KMS-11 (cell line): ENCODE measurements around the gene TMEM132C.

ENCODE experiments used
- H2AFZ ChIP-seq: fragments of 200-600 bp; sonication (generic); 2 replicates; pipeline ENCODE4 v1.6.1; 2016; ENCODE audit warnings: antibody characterized with exemption, mixed run types, low read depth
- H3K27ac ChIP-seq: fragments of 200-600 bp; sonication (generic); 2 replicates; pipeline ENCODE4 v1.6.1; 2016; ENCODE audit warnings: mild to moderate bottlenecking, mixed run types
- H3K27me3 ChIP-seq: fragments of 200-600 bp; sonication (generic); 2 replicates; pipeline ENCODE4 v1.6.1; 2017; ENCODE audit warnings: mild to moderate bottlenecking, low read depth, mixed run types, moderate library complexity; ENCODE audit not compliant: insufficient read depth
- H3K36me3 ChIP-seq: fragments of 200-600 bp; sonication (generic); 2 replicates; pipeline ENCODE4 v1.6.1; 2017; ENCODE audit warnings: mild to moderate bottlenecking, mixed run types; ENCODE audit not compliant: insufficient read depth
- H3K4me1 ChIP-seq: fragments of 200-600 bp; sonication (generic); 2 replicates; pipeline ENCODE4 v1.6.1; 2016; ENCODE audit warnings: mild to moderate bottlenecking, low read depth, mixed run types; ENCODE audit not compliant: poor library complexity, severe bottlenecking
- H3K4me2 ChIP-seq: fragments of 200-600 bp; sonication (generic); 2 replicates; pipeline ENCODE4 v1.7.0; 2016; ENCODE audit warnings: mild to moderate bottlenecking, mixed run types
- H3K4me3 ChIP-seq: fragments of 200-600 bp; sonication (generic); IDR thresholded peaks from 2 replicates; pipeline ENCODE4 v1.6.1; 2017; ENCODE audit warnings: low read depth, low read length, mixed read lengths; ENCODE audit not compliant: insufficient read depth
- H3K79me2 ChIP-seq: fragments of 200-600 bp; sonication (generic); 2 replicates; pipeline ENCODE4 v1.6.1; 2016; ENCODE audit warnings: low read depth, mixed run types; ENCODE audit not compliant: insufficient read depth
- H3K9ac ChIP-seq: fragments of 200-600 bp; sonication (generic); 2 replicates; pipeline ENCODE4 v1.6.1; 2016; ENCODE audit warnings: mild to moderate bottlenecking, mixed run types
- H4K20me1 ChIP-seq: fragments of 200-600 bp; sonication (generic); 2 replicates; pipeline ENCODE4 v1.6.1; 2016; ENCODE audit warnings: mild to moderate bottlenecking, mixed run types; ENCODE audit not compliant: insufficient read depth
- TF ChIP-seq, protein P1 (sequence below): fragments of 200-600 bp; sonication (generic); conservative IDR thresholded peaks from 2 replicates; pipeline ENCODE4 v1.6.1; 2017; ENCODE audit warnings: low read depth, mild to moderate bottlenecking, antibody characterized with exemption, low read length, moderate library complexity, mixed read lengths

Gene TMEM132C

DNA sequence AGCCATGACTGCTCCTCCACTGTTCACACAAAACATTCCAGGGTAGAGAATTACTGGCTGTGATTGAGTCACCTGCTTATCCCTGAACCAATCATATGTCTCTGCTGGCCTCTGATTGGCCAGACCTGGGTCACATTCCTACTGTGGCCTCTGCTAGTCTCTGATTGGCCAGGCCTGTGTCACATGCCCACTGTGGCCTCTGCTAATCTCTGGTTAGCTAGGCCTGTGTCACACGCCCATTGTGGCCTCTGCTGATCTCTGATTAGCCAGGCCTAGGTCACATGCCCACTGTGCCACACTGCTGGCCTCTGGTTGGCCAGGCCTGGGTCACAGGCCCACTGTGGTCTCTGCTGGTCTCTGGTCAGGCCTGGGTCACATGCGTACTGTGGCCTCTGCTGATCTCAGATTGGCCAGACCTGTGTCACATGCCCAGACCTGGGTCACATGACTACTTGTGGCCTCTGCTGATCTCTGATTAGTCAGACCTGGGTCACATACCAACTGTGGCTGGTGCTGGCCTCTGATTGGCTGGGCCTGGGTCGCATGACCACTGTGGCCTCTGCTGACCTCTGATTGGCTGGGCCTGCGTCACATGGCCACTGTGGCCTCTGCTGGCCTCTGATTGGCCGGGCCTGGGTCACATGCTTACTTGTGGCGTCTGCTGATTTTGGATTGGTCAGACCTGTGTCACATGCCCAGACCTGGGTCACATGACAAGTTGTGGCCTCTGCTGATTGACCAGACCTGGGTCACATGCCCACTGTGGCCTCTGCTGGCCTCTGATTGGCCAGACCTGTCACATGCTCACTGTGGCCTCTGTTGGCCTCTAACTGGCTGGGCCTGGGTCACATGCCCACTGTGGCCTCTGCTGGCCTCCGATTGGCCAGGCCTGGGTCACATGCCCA is 305.2 kb downstream of the TMEM132C start:
- Histone ChIP-seq H4K20me1 (no peaks in the 10 kb centered on the region), H3K27ac (peak overlapping the region; percentile 92; the same call in 1 of the 2 replicates), H3K9ac (no peak overlapping the region), H3K36me3 (no peaks in the 10 kb centered on the region), H2AFZ (no peak overlapping the region), H3K79me2 (no peaks in the 10 kb centered on the region; the same call in 1 of the 2 replicates), H3K4me2 (no peak overlapping the region; the same call in 1 of the 2 replicates), H3K4me1 (peaks cover 32% of the 10 kb centered on the region), H3K4me3 (no peak overlapping the region), H3K27me3 (no peaks in the 10 kb centered on the region)
- TF ChIP-seq, protein P1, sequence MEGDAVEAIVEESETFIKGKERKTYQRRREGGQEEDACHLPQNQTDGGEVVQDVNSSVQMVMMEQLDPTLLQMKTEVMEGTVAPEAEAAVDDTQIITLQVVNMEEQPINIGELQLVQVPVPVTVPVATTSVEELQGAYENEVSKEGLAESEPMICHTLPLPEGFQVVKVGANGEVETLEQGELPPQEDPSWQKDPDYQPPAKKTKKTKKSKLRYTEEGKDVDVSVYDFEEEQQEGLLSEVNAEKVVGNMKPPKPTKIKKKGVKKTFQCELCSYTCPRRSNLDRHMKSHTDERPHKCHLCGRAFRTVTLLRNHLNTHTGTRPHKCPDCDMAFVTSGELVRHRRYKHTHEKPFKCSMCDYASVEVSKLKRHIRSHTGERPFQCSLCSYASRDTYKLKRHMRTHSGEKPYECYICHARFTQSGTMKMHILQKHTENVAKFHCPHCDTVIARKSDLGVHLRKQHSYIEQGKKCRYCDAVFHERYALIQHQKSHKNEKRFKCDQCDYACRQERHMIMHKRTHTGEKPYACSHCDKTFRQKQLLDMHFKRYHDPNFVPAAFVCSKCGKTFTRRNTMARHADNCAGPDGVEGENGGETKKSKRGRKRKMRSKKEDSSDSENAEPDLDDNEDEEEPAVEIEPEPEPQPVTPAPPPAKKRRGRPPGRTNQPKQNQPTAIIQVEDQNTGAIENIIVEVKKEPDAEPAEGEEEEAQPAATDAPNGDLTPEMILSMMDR = no peak

DNA sequence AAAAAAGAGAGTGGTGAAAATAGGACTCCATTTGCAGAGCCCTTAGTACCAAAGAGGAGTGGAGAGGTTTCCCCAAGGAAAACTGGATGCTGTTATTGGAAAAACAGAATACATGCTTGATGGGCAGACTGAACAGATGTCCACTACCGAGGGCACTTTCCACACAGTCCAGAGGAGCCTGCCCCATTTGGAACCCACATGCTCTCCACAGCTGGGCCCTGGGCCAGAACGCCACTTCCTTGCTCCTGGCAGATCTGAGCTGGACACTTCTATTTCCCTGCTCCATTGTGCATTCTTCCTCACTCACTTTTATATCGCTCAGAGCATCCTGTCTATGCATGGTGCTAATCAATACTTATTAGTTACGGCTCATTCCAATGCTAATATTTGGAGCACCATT is 306.9 kb downstream of the TMEM132C start:
- Histone ChIP-seq H3K4me2 (no peak overlapping the region), H4K20me1 (no peaks in the 10 kb centered on the region), H2AFZ (no peak overlapping the region), H3K9ac (no peak overlapping the region), H3K36me3 (no peaks in the 10 kb centered on the region), H3K27ac (no peak overlapping the region), H3K4me3 (no peak overlapping the region), H3K4me1 (peaks cover 20% of the 10 kb centered on the region), H3K27me3 (no peaks in the 10 kb centered on the region), H3K79me2 (no peaks in the 10 kb centered on the region; the same call in 1 of the 2 replicates)
- TF ChIP-seq, protein P1 = no peak

DNA sequence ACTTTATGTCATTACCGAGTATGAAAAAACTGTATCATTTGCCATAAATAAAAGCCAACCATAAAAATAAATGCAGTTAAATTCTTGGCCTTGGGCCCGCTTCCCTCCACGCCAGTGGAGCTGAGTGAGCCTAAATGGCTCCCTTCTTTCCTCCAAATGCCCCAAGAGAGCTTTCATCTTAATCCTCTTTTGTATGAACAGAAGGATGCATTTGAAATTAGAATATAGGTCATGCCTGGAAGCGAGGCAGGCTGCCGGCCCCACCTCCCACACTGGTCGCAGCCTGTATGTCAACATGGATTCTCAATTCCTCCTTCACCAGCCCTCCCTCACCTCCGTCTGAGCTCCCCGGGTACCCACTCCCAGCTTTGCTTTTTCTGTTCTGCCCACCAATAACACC is 311.1 kb downstream of the TMEM132C start:
- Histone ChIP-seq H3K79me2 (no peaks in the 10 kb centered on the region), H4K20me1 (no peaks in the 10 kb centered on the region), H2AFZ (no peak overlapping the region)

DNA sequence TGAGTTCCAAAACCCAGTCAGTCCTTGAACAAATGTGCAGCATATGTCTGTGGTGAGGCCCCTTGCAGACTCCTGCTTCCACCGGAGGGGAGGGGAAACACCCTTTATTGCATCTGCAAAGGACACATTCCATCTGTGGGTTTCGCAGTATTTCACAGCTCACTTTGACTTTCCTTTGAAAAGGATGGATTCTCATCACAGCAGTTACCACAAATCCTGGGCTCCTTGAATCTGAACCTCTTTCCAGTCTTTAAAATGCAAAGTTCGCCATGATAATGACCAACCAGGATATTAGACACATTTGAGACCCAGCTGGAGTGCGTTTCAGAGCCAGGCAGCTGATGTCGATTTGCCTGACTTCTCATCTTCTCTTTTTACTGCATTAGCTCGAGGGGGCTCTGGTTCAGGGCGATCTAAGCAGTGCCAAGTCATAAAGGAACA is 314.4 kb downstream of the TMEM132C start:
- H2AFZ ChIP-seq = no peak overlapping the region
- TF ChIP-seq, protein P1 = no peak
- H3K4me2 ChIP-seq = no peak overlapping the region
- no peaks in the 10 kb centered on the region for H3K36me3 ChIP-seq
- no peak overlapping the region for H3K4me3 ChIP-seq
- no peak overlapping the region for H3K9ac ChIP-seq
- H3K27me3 ChIP-seq = no peaks in the 10 kb centered on the region
- H3K79me2 ChIP-seq = no peaks in the 10 kb centered on the region
- no peaks in the 10 kb centered on the region for H4K20me1 ChIP-seq
- no peaks in the 10 kb centered on the region for H3K4me1 ChIP-seq
- H3K27ac ChIP-seq = no peak overlapping the region

More for the DNA sequence above, 311.1 kb downstream of the TMEM132C start:
- Histone ChIP-seq H3K36me3 (no peaks in the 10 kb centered on the region), H3K4me3 (no peak overlapping the region), H3K4me1 (no peaks in the 10 kb centered on the region), H3K27ac (no peak overlapping the region), H3K27me3 (no peaks in the 10 kb centered on the region), H3K4me2 (no peak overlapping the region), H3K9ac (no peak overlapping the region)
- TF ChIP-seq, protein P1 = no peak
